GM11168 (cell line): ENCODE data around the gene HSPA5.
"Not testable (repeated sequence)": the region's sequence is repeated elsewhere in the genome, so short reads cannot be mapped to it uniquely, and the experiment has no call there.

Source experiments
- in situ Hi-C: fragments of 300-500 bp; cut with MboI; formaldehyde crosslinking; loops from one replicate; pipeline ENCODE4 v1.12.0; 2022; ENCODE audit warnings: low sequenced_read_pairs; ENCODE audit not compliant: unreplicated experiment

HSPA5 gene

GRCh38 chr9:125195591-125195990 is 45.6 kb downstream of the HSPA5 start:
- in situ Hi-C loops: not testable (repeated sequence)

- in situ Hi-C loops: not testable (repeated sequence)
Measured at GRCh38 chr9:125194466-125194865, 46.7 kb downstream of the HSPA5 start.

DNA sequence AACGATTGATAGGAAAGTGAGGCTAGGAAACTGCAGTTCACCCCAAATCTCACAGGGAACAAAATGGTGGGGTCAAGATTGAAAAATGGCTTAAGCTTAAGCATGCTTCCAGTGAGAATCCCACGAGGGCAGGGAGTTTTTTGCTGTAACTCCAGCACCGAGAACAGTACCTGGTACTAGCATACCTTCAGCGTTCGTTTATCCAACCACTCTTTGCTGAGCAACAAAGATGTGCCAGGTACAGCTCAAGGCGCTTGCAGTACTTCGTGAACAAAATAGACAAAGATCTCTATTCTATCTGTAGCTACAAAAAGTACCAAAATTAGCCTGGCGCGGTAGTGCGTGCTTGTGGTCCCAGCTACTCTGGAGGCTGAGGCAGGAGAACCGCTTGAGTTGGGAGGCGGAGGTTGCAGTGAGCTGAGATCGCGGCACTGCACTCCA is 50.8 kb downstream of the HSPA5 start:
- in situ Hi-C loops: no loop called here

GRCh38 chr9:125189361-125190289 is 51.5 kb downstream of the HSPA5 start, which contains the start of gene PPP6C:
Gene PPP6C (minus strand): TSS chr9:125189803. CDS start chr9:125189718, 85 bp downstream.
- in situ Hi-C loops: no loop called here

GRCh38 chr9:125189011-125189360 is 52.2 kb downstream of the HSPA5 start:
- in situ Hi-C loops: no loop called here
